Measurements from ENCODE around the gene EDIL3.

EDIL3 gene

GRCh38 chr5:84017523-84018172 is 367.0 kb downstream of the EDIL3 start:
- Histone ChIP-seq H3K9me2 (replicated peaks; ENCODE audit: control insufficient read depth, low read length) (no peaks in the 10 kb centered on the region), H3K27me3 (ENCODE audit: control insufficient read depth, low read length) (no peaks in the 10 kb centered on the region), H3K79me2 (ENCODE audit: control insufficient read depth, low read length) (no peaks in the 10 kb centered on the region), H3K36me3 (ENCODE audit: control insufficient read depth, low read length) (no peaks in the 10 kb centered on the region), H3K4me2 (ENCODE audit: low read length) (no peak overlapping the region), H3K4me3 (ENCODE audit: low read length) (no peak overlapping the region), H3K9me3 (ENCODE audit: control insufficient read depth, insufficient read depth, low read length) (no peaks in the 10 kb centered on the region), H3K4me1 (ENCODE audit: control insufficient read depth, low read length) (no peaks in the 10 kb centered on the region), H3K27ac (ENCODE audit: low read depth, low read length) (no peak overlapping the region), H4K20me1 (ENCODE audit: control insufficient read depth, insufficient read depth, low read depth, low read length) (no peaks in the 10 kb centered on the region), H3F3A (ENCODE audit: control insufficient read depth, insufficient read depth) (no peaks in the 10 kb centered on the region)
- no peak for TF ChIP-seq CTCF (IDR thresholded peaks at IDR 0.05; ENCODE audit: low read depth, low read length, poor library complexity, severe bottlenecking)
- no peak for TF ChIP-seq EZH2phosphoT487 (IDR thresholded peaks at IDR 0.05; ENCODE audit: borderline replicate concordance, low read length)

GRCh38 chr5:84016085-84016484 is 368.6 kb downstream of the EDIL3 start:
- H3K27me3 ChIP-seq (ENCODE audit: control insufficient read depth, low read length): no peaks in the 10 kb centered on the region
- no peaks in the 10 kb centered on the region for H3K9me3 ChIP-seq (ENCODE audit: control insufficient read depth, insufficient read depth, low read length)
- H3K4me3 ChIP-seq (ENCODE audit: low read length): no peak overlapping the region
- no peaks in the 10 kb centered on the region for H3K79me2 ChIP-seq (ENCODE audit: control insufficient read depth, low read length)
- no peaks in the 10 kb centered on the region for H3F3A ChIP-seq (ENCODE audit: control insufficient read depth, insufficient read depth)
- TF ChIP-seq CTCF (IDR thresholded peaks at IDR 0.05; ENCODE audit: low read depth, low read length, poor library complexity, severe bottlenecking): no peak
- TF ChIP-seq EZH2phosphoT487 (IDR thresholded peaks at IDR 0.05; ENCODE audit: borderline replicate concordance, low read length): no peak
- H3K4me2 ChIP-seq (ENCODE audit: low read length): no peak overlapping the region
- no peak overlapping the region for H3K27ac ChIP-seq (ENCODE audit: low read depth, low read length)
- no peaks in the 10 kb centered on the region for H3K36me3 ChIP-seq (ENCODE audit: control insufficient read depth, low read length)
- H4K20me1 ChIP-seq (ENCODE audit: control insufficient read depth, insufficient read depth, low read depth, low read length): no peaks in the 10 kb centered on the region
- no peaks in the 10 kb centered on the region for H3K4me1 ChIP-seq (ENCODE audit: control insufficient read depth, low read length)
- H3K9me2 ChIP-seq (replicated peaks; ENCODE audit: control insufficient read depth, low read length): no peaks in the 10 kb centered on the region

- H3K27ac ChIP-seq (ENCODE audit: low read depth, low read length): no peak overlapping the region
- no peaks in the 10 kb centered on the region for H4K20me1 ChIP-seq (ENCODE audit: control insufficient read depth, insufficient read depth, low read depth, low read length)
- H3K9me3 ChIP-seq (ENCODE audit: control insufficient read depth, insufficient read depth, low read length): no peaks in the 10 kb centered on the region
- no peaks in the 10 kb centered on the region for H3K4me1 ChIP-seq (ENCODE audit: control insufficient read depth, low read length)
- no peak overlapping the region for H3K4me2 ChIP-seq (ENCODE audit: low read length)
- H3F3A ChIP-seq (ENCODE audit: control insufficient read depth, insufficient read depth): no peaks in the 10 kb centered on the region
- TF ChIP-seq CTCF (IDR thresholded peaks at IDR 0.05; ENCODE audit: low read depth, low read length, poor library complexity, severe bottlenecking): no peak
- H3K9me2 ChIP-seq (replicated peaks; ENCODE audit: control insufficient read depth, low read length): no peaks in the 10 kb centered on the region
- H3K36me3 ChIP-seq (ENCODE audit: control insufficient read depth, low read length): no peaks in the 10 kb centered on the region
- no peaks in the 10 kb centered on the region for H3K79me2 ChIP-seq (ENCODE audit: control insufficient read depth, low read length)
- H3K4me3 ChIP-seq (ENCODE audit: low read length): no peak overlapping the region
- H3K27me3 ChIP-seq (ENCODE audit: control insufficient read depth, low read length): no peaks in the 10 kb centered on the region
Observed at GRCh38 chr5:84014966-84015365, 369.7 kb downstream of the EDIL3 start.

Measured in DOHH2 (cell line).